Measurements from ENCODE around the gene VEGFA.

The VEGFA gene

DNA sequence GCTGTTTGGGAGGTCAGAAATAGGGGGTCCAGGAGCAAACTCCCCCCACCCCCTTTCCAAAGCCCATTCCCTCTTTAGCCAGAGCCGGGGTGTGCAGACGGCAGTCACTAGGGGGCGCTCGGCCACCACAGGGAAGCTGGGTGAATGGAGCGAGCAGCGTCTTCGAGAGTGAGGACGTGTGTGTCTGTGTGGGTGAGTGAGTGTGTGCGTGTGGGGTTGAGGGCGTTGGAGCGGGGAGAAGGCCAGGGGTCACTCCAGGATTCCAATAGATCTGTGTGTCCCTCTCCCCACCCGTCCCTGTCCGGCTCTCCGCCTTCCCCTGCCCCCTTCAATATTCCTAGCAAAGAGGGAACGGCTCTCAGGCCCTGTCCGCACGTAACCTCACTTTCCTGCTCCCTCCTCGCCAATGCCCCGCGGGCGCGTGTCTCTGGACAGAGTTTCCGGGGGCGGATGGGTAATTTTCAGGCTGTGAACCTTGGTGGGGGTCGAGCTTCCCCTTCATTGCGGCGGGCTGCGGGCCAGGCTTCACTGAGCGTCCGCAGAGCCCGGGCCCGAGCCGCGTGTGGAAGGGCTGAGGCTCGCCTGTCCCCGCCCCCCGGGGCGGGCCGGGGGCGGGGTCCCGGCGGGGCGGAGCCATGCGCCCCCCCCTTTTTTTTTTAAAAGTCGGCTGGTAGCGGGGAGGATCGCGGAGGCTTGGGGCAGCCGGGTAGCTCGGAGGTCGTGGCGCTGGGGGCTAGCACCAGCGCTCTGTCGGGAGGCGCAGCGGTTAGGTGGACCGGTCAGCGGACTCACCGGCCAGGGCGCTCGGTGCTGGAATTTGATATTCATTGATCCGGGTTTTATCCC is at the start of gene VEGFA:
Gene VEGFA, plus strand, starts transcription at position 686 of the 846 bp plus-strand sequence.
- peak; percentile 95 for DNase-seq

DNA sequence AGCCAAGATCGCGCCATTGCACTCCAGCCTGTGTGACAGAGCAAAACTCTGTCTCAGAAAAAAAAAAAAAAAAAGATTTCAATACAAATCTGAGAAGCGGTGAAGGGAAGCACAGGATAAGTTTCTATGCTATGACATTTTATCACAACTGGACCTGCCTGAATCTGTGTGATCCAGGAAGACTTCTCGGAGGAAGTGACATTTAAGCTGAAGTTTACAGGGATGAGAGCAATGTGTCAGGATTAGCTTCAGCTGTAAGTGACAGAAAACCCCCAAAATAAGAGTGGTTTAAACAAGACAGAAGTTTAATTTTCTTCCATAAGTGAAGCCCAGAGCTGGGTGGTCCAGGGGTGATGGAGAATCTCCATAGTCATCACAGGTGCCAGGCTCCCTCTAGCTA is 49.0 kb upstream of the VEGFA start:
- no peak for DNase-seq

- DNase-seq, result no peak
These were observed 47.0 kb upstream of the VEGFA start for GRCh38 chr6:43722920-43723545.

DNA sequence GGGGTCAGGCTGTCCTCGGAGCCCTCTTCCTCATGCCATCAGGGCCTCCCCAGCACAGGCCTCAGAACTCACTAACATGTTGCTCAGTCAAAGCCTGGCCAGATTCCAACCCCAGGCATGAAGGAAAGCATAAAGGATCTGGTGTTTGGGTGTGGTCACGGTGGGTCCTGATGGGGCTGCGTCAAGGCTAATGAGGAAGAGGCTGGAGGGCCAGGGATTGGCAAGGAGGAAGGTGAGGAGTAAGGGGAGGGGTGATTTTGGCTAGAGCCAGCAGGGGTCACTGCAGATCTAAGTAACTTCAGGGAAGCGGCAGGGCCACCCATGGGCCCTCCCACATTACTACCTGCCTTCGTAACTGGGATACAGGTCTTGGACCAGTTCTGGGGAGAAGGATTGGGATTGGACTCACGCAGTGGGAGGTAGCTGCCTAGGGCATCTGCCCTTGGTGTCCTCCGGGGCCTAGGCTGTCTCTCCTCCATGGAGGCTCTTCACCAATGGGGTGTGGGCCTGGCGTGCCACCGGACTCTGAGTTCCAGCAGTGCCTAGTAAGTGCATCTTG is 46.2 kb upstream of the VEGFA start:
- peak; percentile 95 for DNase-seq

DNA sequence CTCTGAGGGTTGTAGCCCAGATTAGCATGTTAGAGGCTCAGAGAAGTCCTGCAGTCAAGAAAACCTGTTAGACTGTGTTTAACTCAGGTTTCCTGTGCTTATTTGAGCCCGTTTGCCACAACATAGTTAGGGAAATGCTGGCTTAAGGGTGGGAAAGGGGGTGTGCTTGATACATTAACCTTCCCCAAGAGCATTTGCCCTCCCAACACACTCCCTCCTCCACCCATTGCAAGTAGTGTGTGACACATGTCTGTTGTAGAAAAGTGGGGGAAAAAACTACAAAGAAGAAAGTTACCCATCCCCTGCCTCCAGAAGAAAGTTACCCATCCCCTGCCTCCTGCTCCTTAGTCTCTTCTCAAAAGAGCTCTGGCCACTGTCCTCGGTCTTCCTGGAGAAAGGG is 45.7 kb upstream of the VEGFA start:
- DNase-seq, result peak; percentile 38

DNA sequence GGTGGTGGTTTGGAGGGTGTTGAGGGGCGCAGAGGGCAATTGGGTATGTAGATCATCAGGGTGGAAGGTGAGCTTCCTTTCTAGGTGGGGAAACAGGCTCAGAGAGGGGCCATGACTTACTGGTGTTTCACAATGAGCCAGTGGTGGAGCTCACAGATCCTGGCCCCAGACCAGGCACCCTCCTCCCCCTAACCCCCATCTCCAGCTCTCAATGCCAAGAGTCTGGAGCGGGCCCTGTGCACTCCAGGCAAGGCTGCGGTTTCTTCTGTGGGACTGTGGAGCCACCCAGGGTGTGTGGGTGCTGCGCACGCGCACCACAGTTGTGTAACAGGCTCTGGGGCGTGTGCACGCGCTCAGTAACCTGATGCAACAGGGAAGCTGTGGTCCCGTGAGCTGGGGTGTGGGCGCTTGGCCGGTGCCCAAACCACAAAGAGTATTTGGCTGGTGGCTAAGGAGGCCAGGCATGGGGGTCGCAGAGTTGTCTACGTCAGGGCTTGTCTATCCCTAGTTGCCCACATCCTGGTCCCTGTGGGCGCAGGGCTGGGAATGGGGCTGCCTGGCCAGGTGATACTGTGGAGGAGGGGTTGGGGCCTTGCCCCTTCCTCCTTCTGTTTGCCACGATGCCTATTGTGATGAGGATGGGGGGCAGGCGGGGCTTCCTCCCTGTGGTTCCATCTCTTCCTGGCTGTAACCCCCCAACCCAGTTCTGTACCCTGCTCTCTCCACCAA is 44.9 kb upstream of the VEGFA start:
- DNase-seq, result peak; percentile 99

DNA sequence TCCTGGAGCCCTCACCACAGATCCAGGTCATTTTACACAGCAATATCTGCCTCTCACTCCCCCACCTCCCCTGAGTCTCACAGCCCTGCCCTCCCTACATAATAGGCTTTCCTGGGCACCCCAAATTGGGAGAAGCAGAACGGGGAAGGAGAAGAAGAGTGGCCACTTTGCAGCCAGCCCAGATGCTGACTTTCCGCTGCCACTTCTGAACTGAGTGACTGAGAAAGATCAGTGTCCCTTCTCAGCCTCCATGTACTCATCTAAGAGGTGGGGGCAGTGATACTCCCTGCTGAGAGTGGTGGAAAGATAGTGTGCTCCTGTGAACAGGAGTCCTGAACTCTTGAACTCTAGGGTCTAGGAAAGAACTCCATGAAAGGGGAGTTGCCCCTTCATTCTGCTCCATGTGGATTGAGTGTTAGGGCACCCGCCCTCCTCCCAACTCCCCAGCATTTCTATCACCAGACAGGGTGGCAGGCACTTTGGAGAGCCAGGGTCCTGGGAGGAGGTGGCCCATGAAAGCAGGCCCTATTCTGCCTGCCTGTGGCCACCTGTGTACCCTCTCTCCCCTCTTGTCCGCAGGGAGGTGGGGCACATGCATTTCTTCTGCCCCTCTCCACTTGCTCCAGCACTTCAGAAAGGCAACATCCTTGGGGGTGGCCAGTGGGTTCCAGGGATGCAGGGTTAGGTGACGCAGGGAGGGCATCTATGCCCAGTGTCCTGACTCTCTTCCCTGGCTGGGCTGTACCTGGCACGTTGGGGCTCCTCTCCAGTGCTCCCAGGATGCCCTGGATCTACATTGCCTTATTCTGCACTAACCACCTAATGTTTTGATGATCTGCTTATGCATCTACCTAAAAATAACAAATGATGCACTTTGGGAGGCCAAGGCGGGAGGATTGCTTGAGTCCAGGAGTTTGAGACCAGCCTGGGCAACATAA is 44.1 kb upstream of the VEGFA start:
- DNase-seq, result peak; percentile 39

DNA sequence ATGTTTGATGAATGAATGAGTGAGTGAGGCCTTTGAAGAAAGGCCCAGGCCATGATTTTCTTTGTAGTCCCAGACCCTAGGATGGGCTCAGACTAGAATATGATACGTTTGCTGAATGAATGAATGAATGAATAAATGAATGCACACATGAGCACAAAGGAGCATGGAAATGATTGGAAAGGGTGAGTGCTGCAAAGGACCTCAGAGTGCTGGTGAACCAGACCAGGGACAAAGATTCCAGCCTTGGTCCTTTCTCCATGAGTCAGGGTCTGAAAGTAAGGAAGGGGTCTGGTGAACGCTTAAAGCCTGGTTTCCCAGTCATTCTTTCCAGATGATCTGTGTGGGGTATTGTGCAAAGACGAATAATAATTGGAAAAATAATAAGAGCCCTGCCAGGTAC is 42.4 kb upstream of the VEGFA start:
- DNase-seq, result no peak

DNA sequence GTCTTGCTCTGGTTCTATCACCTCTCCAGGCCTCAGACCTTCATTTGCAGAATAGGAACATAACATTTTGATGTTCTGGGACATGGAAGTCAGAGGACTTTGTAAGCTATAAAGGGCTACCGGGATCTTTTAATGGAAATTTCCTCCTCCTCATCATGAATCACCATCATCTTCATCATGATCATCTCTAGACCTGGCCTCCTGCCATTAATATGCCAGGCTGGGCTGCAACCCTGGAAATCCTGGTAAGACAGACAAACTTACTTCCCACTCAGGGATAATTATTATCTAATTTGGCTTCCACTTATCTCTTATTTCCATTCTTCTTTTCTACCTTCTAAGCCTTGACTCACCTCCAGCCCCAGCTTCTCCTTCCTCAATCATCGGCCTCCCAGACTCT is 41.4 kb upstream of the VEGFA start:
- no peak for DNase-seq

GRCh38 chr6:43729537-43729936 is 40.5 kb upstream of the VEGFA start:
- DNase-seq, result no peak

GRCh38 chr6:43730634-43731033 is 39.4 kb upstream of the VEGFA start:
- no peak for DNase-seq

GRCh38 chr6:43733471-43734293 is 36.3 kb upstream of the VEGFA start:
- DNase-seq, result peak; percentile 54

- no peak for DNase-seq
These were observed 35.7 kb upstream of the VEGFA start for GRCh38 chr6:43734294-43734665.

- no peak for DNase-seq
These were observed 34.3 kb upstream of the VEGFA start for GRCh38 chr6:43735642-43736199.

DNA sequence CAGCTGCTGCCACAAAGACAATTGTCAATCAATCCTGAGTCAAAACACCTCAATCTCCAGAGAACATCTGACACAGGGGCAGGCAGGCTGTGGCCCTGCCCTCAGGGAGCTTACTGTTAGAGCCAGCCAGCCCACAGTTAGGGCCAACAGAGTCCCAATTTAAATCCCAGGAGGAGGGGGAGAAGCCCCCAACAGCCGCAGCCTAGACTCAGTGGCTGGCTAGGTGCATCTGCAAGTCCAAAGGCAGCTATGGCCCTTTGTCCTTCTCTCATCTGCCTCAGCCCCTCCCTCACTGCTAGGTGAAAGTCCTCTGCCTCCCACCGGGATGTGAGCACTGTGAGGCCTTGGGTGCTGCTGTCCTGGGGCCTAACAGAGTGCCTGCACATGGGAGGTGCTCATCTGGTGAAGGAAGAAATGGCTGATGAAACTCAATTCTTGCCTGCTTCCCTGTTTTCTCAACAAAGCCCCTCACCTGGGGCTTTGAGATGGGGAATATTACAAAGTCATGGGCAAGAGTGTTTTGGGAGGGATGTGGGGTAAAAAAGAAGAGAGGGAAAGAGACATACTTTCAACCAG is 33.7 kb upstream of the VEGFA start:
- DNase-seq, result no peak

DNA sequence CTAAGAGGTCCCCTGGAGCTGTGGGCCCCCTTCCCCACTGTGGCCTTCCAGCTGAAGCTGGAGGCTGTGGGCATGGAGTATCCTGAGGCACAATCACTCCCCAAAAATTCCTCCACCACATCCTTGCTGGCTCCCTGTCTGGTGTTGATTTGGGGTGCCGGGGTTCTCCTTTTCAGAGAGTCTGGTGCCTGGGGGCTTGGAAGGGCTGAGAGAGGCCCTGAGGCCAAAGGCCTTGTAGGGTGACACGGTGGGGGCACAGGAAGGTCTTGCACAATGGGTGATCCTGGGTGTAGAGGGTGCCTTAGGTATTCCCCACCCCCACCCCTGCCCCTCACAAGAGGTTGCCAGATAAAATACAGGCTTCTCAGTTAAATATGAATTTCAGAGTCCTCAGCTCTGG is 33.2 kb upstream of the VEGFA start:
- DNase-seq, result no peak

DNA sequence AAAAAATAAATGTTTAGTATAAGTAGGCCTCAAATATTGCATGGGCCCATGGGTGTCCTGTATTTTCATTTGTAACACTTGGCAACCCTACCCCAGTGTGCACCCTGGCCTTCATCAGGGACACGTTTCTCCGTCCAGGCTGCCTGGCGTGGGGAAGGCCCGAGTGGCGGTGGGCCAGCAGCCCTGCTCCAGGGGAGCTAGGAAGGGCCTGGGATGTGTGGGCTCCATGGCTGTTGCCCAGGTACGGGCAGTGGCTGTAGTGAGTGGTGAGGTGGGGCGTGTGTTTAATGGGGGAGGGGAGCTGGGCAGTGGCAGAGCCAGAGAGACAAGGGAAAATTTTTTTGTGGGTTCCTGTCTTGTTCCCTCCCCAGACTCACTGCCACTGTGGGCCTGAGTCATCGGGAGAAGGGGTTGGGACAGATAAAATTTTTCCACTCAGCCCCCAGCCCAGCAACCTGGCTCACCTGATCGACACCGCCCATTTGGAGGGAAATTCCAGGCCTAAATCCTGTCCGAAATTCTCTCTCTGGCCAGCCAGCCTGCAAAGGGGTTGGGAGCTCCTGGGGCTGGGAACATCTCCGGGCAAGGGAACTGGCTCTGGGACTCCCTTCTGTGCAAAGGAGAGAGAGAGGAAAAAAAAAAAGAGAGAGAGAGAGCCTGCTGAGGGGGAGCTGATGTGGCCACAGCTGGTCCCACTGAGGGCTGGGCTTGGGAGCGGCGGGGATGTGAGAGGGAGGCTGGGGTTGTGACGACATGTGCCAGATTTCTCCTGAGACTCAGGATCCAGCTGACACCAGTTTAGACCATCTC is 32.5 kb upstream of the VEGFA start:
- DNase-seq, result no peak

GRCh38 chr6:43738267-43738676 is 31.7 kb upstream of the VEGFA start:
- no peak for DNase-seq

DNA sequence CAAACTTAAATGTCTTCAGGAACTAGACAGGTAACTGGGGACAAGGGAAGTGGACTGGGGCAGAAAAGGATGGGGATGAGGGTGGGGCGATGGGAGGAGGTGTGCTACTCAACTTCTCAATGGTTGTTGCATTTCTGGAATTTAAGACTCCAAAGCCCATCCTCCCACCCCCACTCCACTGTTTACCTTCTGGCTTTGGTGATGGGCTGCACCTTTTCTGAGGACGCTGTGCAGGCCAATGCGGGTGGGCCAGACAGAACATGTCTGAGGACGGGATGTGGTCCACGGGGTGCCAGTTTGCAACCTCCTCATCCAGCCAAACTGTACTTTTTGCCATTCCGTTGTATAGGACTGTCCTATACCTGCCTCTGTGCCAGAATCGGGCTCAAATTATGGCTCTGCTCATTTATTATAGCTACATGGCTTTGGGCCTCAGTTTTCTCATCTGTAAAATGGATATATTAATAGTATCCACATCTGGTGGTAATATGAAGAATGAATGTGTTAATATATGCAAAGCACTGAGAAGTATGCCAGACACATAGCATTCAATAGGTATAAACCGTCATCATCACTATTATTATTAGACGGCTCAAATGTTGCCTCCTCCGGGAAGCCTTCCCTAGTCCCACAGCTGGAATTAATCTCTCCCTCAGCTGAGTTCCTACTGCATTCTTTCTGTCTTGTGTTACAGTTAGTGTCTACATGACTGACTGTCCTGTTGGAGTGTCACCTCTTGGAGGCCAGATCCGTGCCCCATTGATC is 31.0 kb upstream of the VEGFA start:
- no peak for DNase-seq

All from hematopoietic multipotent progenitor cell treated with erythropoietin and hydrocortisone succinate and interleukin-3 and kit ligand, for 6 days (in vitro differentiated cells).